Activated CD4-positive, CD25-positive, alpha-beta regulatory T cell treated with anti-CD3 and anti-CD28 coated beads, Interleukin-2, amount 50 U/mL, for 24 hours (primary cell): ENCODE results near the gene TLE3.
"Not testable (repeated sequence)": the region's sequence is repeated elsewhere in the genome, so short reads cannot be mapped to it uniquely, and the experiment has no call there.

Source experiments
- ATAC-seq, 2 donors: fragments of 150-1000 bp; cut with Tn5 transposase; one replicate each; pipeline ENCODE4 v1.10.0; 2021; ENCODE audit warnings: mild to moderate bottlenecking in 1 of 2, moderate library complexity in 1 of 2

Gene TLE3

DNA sequence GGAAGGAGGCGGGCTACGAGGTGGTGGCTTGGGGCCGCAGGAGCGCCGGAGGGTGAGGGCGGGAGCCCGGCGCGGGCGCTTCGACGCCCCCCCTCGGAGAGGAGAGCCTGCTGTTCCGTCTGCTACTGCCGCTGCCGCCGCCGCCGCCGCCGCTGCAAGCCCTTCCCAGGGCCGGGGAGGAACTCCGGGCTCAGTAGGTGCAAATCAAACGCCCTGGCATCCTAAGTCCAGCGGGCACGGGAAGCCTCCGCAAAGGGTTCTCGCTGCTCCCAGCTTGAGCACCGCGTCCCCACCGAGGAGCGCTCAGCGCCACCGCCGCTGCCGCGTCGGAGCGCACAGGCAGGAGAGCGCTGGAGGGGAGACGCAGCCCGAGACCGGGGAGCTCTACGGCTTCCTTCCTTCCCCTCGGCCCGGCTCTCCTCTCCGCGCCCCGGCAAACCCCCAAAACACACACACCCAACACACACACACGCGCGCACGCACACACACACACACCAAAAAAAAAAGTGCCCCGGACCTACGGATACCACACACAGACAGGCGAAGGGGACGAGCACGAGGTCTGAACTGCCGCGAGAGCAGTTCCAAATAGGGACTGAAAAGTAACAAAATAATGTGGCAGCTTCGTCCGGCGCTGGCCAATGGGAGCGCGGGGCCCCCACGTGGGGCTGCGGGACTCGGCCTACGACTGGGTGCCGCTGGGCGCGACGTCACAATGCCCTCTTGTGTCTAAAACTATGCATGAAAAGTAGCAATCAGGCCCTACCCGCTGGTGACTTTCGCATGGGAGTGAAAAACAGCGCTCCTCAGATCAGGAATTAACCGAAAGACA lies at the start of gene TLE3:
TSS of gene TLE3 (minus strand) at position 597 of the 832 bp plus-strand sequence. CDS start 1,119 bp downstream, outside the sequence.
- peak; percentile 67 to 72 for ATAC-seq

DNA sequence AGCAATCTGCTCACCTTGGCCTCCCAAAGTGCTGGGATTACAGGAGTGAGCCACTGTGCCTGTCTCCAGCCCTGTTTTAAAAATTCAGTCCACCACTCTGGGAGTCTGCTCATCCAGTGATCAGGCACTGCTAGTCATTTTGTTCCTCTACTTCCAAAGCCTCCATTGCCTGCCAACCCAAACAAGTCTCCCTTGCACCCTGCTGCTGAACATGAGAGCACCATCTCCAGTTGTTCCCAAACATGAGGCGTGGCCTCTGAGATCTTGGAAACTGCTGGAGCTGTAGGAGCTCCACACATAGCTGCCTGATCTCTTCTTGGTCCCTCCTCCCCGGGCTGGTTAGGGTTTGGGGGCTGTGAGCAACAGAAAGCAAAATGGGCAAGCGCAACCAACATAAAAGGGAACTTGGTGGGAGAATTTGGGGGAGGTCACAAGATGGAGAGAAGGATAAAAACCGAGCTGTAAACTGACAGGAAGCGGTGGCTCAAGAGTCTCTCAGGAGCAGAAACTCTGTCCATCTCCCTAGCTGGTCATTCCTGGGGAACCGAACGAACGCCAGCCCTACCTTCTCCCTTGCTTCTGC lies 49.6 kb upstream of the TLE3 start:
- ATAC-seq = no peak

DNA sequence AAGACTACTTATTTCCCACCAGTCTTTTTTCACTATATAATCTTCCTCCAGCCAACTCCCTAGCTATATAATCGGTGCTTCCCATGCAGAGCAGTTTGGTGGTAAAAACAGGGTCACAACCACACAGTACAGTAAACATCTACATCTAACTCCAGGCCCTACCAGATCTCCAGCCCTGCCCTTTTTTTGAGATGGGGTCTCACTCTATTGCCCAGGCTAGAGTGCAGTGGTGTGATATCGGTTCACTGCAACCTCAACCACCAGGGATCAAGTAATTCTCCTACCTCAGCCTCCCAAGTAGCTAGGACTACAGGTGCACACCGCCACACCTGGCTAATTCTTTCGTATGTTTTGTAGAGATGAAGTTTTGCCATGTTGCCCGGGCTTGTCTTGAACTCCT lies 49.1 kb upstream of the TLE3 start:
- ATAC-seq = no peak

DNA sequence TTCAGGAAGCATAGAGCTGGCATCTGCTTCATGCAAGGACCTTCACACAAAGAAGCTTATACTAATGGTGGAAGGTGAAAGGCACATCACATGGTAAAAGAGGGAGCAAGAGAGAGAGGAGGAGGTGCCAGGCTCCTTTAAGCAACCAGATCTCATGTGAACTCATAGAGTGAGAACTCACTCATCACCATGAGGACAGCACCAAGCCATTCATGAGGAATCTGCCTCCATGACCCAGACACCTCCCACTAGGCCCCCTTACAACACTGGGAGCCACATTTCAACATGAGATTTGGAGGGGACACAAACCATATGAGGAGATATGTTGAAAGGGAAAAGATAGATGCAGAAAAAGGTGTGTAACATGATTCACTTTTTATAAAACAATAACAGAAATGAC lies 48.4 kb upstream of the TLE3 start:
- ATAC-seq = no peak

DNA sequence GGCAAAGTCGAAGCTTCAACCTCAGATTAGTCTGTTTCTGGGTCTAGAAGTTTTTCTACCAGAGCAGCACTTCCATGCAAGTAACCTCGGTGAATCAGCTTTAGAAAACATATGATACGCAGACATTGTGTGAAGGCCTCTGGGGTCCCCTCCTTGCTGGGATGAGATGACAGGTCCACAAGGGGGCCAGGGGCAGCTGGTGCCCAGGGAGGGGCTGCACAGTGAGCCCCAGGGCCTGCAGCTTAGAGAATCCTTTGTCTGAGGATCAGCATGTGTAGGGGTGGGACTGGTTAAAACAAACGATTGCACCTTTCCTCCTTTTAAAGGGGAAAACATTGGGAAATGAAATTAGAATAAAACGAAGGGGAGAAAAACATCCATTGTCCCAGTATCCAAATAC lies 47.5 kb upstream of the TLE3 start:
- no peak for ATAC-seq

DNA sequence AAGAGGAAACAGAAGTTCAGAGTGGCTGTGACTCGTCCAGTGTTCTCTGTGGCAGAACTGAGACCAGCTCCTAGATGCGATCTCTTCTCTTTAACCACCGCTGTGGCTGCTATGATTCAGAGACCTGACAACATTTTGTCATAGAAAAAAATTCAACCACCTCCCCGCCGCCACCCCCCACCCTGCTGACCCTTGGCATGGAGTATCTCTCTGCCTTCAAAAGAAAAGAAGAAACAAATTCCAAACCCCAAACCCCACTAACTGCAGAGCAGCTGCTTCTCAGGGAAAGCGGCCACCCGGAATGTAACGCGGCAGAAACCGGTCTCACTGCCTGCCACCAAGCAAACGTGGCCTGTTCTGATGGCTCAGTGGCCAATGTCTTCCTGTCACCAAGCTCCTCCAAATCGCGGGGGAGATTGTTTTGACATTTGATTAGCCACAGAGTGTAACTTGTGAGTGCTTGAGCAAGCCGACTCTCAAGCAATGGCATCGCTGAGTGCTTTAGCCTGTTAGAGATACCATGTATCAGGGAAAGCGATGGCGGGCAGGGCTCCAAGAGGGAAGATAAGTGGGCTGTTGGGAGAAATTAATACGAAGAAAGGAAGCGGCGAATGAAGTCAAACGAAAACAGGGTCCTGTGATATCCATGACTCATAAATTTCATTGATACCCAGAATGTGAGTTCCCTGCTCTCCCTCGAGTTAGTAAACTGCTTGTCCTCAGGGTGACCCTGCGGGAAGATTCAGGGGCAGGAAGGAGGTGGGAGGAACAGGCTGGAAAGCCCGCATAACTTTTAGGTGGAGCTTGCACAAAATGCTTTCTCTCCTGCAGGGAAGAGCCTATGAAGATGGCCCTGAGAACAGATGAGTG lies 44.8 kb upstream of the TLE3 start:
- peak; percentile 72 to 74 for ATAC-seq

DNA sequence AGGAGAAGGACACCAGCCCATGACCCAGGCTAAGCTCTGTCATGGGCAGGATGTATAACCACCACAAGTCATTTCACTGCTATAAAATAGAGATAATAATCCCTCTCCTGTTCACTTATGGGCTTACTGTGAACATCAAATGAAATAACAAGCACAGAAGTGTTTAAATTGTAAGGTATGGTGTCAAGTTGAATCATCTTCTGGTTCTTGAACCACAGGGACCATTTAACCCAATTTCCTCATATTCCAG lies 44.3 kb upstream of the TLE3 start:
- peak; percentile 59 to 70 for ATAC-seq

DNA sequence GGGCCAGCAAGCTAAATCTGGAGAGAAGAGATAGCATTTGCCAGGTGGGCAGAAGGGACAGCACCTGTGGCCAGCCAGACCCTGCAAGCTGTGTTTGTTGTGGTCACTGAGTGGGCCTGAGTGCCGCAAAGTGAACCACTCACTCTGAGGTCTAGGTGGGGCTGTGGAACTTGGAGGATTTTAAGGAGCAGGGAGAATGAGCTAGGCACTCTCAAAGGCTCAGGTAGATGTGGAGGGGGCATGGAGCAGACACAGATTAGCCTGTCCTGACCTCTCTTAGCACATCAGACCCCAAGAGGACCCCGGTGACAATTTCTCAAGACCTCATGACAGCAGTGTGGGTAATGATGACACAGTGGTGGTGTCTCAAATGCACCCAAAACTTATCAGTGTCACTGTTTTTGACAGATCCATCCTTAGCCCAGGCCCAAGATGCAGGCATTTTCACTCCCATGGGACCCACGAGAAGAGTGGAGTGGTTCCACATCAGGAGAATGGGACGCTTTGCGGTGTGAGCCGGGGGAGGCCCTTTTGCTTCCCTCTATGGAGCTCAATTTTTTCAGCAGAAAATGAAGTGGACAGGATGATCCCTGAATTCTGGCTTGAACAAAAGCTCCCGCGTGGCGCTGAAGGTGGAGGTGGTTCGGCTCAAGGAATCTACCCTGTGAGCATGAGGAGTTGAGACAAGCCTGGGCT lies 43.8 kb upstream of the TLE3 start:
- ATAC-seq = peak in 1 of 2 donors; percentile 16

DNA sequence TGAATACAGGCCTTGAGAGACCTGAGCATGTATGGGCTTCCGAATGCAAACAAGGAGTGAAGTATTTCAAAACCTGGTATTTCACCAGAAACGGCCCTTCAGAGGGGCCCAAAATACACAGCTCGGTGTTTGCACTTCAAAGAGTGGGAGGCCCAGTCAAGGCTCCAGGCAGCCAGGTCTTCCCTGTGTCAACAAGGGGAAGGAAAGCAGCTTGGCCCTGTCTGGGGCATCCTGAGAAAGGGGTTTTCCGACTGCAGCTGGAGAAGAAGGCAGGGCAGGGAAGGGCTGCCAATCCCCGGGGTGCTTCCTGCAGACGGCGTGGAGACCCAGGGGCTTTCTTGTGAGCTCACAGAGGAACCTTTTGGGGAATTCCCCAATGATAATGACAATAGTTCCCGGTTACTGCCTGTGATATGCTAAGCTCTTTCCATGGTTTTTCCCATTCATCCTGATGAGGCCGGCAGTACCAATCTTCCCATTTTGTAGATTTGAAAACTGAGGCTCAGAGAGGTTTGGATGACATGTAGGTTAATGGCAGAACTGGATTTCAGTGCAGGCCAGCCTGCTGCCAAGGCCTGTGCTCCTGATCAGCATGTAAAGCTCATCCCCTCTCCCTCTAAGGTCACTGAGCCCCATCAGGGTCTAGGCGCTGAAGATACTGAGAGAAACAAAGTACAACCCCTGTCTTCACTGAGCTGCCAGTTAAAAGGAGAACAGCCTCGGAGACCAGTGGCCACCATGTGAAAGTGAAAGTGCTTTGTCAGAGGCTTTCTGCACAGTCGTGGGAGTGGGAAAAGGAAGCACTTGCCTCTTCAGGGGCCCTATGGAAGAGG lies 43.0 kb upstream of the TLE3 start:
- ATAC-seq = no peak

DNA sequence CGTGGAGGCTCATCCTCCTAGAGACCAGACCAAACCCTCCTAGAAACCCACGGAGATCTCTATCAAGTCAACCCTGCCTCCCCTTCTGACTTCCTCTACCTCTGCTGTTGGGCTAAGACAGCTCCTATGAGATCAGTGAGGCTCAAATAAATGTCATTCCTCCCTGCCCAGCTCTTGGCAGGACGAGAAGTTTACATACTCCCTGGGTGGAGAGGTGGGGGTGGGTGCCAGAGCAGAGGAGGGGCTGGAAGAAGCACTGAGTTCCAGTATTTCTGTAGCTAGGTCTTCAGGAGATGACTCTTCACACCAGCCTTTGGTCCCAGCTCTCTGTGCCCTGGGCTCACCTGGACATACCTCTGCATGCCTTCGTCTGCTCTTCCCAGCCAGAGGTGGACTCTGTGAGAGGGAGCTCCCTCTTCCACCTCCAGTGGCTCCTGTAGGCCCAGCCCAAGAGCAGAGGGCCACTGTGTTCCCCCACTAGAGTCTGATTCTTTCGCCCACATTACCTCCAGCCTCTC lies 42.4 kb upstream of the TLE3 start:
- no peak for ATAC-seq

DNA sequence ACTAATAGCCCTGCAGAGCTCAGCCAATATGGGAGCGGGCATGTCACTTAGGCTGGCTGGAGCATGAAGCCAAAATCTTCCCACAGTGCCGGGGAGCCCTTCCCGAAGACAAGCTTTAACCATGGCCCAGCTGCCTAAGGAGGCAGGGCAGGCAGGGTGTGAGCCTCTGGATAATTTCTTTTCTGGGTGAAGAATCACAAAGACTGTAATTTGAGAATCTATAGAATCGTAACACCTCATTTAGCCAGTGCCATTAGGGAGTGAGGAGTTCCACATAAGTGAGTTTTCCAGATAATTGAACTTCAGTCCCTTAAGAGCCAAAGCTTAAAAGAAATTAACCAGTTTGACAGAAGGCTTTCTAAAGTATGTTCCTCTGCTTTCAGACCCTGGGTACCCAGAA lies 40.2 kb upstream of the TLE3 start:
- ATAC-seq = no peak

DNA sequence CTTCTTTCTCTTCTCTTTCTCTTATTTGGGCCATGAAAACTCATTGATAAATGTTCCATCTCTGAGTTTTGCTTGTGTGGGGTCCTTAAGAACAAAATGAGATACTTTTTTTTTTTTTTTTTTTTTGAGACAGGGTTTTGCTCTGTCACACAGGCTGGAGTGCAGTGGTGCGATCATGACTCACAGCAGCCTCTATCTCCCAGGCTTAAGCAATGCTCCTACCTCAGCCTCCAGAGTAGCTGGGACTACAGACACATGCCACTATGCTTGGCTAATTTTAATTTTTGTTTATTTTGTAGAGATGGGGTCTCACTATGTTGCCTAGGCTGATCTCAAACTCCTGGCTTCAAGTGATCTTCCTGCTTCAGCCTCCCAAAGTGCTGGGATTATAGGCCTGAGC lies 39.3 kb upstream of the TLE3 start:
- not testable (repeated sequence) for ATAC-seq

DNA sequence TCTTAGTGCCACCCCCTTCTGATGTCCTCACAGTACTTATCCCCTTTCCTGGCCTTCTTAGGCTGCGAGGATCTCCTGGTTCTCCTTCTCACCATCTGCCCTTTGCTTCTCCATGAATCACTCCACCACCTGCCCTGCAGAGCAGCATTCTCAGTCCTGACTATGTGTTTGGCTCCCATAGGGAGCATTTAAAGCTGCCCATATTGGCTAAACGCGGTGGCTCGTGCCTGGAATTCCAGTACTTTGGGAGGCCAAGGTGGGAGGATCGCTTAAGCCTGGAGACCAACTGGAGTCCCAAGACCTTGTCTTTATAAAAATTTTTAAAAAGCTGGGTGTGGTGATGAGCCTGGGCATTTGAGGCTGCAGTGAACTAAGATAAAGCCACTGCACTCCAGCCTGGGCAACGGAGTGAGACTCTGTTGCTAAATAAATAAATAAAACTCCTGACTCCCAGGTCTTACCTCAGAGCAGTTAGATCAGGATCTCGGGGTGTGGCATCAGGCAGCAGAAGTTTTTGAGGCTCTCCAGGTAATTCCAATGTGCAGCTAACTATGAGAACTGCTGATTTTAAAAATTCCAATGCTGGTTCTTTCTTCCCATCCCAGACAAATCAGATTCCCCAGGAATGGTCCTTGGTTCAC lies 36.2 kb upstream of the TLE3 start:
- ATAC-seq = no peak

DNA sequence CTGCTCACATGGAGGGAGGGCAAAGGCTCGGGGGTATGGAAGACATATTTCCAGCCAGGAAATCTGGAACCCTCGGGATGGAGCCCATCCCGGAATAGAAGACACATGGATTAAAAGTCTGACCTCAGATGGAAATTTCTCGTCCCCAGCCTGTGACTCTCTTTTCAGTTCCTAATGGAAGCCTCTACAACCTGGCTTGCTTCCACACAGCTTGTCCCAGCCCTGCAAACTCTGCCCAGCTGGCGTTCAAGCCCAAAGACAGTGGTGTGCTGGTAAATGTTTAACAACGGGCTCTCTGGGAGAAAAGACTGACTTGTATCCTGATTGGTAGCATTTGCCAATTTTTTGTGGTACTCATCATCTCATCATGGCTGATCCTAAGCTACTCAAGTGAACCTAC lies 35.6 kb upstream of the TLE3 start:
- no peak for ATAC-seq

DNA sequence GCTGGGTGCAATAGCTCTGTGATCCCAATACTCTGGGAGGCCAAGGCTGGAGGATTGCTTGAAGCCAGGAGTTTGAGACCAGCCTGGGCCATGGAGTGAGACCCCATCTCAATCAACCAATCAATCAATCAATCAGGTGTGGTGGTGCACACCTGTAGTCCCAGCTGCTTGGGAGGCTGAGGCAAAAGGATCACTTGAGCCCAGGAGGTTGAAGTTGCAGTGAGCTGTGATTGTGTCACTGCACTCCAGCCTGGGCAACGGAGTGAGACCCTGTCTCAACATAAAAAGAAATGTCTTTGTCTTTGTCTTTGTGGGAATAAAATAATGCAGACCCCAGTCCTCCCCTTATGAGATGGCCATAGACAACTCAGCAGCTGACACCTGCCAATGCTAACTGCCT lies 34.9 kb upstream of the TLE3 start:
- no peak for ATAC-seq

DNA sequence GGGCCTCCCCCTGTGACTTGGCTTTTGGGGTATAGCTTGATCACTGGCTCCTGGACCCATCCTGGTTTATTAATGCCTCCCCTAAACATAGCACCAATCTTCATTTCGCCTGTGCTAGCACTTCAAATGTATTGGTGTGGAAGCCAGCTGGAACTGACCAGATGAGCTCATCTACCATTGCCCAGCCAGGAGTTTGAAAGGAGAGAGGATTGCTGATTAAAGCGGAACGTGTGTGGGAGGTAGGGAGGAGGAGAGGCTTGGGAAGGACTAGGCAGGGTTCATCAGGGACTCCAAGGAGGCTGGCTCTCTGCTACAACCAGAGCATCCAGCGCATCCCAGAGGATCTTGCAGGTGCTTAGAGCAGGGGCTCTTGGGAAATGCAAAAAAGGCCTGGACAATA lies 34.4 kb upstream of the TLE3 start:
- ATAC-seq = no peak

DNA sequence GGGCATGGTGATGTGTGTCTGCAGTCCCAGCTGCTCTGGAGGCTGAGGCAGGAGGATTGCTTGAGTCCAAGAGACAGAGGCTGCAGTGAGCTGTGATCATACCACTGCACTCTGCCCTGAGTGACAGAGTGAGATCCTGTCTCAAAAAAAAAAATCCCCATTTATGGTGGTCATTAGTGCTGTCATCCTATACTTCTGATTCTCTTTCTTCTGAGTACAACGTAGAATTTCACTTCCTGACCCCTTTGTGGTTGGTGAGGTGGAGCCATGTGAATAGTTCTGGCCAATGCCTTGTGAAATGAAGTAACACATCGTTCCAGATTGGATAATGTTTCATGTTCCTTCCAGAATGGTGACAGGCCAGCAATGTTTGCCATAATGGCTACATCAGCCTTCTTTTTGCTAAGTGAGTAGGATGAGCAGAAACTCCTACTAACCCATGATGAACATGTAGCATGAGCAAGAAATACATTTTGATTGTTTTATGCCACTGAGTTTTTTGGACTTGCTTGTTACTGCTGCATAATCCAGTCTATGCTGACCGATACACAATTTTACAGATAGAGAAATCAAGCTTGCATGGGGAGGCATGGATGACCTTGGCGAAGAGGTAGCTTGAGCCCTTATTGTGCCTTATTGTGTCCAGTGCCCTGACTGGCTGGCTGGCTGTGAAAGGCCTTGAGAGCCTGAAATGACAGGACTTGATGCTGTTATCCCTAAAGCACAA lies 30.9 kb upstream of the TLE3 start:
- peak in 1 of 2 donors; percentile 18 for ATAC-seq

DNA sequence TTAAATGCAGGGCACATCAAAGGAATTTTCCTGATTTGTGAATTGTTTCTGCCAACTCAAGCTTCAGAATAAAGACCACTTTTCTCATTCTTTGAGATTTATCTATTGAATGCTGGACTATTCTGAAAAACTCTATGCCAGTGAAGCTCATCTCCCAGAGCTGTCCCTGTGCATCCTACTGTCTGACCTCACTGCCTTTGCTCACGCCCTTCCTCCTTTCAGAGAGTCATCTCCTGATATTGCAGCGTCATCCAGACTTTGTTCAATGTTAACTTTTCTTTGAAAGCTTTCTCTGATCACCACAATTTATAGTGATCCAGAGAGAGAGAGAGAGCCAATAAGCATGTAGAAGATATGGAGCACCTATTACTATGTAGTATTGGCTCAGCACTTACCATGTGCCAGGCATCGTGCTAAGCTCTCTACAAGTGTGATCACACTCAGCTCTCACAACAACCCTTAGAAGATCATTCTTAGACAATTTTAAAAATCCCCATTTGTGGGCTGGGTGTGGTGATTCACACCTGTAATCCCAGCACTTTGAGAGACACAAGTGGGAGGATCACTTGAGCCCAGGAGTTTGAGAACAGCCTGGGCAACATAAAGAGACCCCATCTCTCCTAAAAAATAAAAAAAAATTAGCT lies 30.2 kb upstream of the TLE3 start:
- peak in 1 of 2 donors; percentile 12 for ATAC-seq

DNA sequence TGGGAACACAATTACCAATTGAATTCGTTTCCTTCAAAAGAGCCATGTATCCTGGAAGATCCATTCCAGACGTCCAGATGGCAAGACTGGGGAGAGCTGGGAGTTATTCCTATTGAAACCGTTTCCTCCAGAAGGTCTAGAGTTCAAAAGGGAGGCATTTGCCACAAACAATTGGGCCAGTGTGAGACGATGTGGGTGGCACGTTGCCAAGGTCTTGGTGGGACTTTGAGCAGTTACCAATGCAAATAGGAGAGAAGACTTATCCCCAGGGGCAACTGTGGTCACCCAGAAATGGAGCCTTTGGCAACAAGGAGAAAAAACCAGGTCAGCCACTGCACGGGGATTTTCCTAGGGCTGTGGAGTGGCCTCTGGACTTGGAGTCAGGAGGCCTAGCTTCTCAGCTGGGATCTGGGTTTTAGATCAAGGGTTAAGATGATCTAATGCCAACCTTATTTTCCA lies 29.6 kb upstream of the TLE3 start:
- ATAC-seq = no peak

DNA sequence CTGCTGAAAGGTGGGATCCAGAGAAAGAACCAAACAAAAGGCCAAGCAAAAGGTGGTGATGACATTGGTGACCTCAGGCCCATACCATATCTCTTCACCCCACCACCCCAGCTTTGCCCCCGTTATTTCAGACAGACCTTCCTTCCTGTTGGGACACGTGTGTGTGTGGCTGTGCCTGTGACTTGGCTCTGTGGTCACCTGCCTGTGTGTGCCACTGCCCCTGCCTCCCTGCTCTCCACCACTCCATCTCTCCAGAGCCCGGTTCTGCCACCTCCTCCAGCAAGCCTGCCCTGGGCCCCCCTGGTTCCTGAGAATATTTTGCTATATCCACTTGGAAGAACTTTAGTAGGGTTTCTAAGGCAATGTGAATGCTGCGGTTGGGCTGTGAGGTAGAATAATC lies 28.6 kb upstream of the TLE3 start:
- ATAC-seq = no peak
